NCI-H146 treated with DMSO at 0.1 percent for 48 hours (cell line): ENCODE results near the gene SLC22A1.
"Not testable (repeated sequence)": the region's sequence is repeated elsewhere in the genome, so short reads cannot be mapped to it uniquely, and the experiment has no call there.

ENCODE experiments used
- DNase-seq: peaks from one replicate; lab custom pipeline; 2025; ENCODE audit not compliant: unreplicated experiment; lab: John Stamatoyannopoulos, UW

The SLC22A1 gene

GRCh38 chr6:160093061-160093460, 28.6 kb upstream of the SLC22A1 start:
- DNase-seq = no peak

DNA sequence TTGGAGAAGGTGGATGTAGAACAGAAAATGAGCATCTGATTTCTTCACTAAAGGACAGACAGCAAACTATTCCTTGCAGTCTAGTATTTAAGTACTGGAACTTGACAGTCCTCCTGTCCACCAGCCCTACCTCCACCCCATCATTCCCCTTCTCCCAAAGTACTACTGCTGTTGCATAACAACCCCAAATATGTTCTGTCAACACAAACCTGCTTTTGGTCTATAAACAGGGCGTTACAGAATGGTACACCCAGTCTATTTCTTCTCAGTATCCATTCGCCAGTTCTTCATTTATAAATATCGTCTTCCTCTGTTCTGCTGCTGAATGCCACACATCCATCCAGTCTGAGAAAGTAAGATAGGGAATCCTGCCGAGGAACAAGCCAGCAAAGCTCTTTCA, 27.7 kb upstream of the SLC22A1 start:
- DNase-seq = no peak

DNA sequence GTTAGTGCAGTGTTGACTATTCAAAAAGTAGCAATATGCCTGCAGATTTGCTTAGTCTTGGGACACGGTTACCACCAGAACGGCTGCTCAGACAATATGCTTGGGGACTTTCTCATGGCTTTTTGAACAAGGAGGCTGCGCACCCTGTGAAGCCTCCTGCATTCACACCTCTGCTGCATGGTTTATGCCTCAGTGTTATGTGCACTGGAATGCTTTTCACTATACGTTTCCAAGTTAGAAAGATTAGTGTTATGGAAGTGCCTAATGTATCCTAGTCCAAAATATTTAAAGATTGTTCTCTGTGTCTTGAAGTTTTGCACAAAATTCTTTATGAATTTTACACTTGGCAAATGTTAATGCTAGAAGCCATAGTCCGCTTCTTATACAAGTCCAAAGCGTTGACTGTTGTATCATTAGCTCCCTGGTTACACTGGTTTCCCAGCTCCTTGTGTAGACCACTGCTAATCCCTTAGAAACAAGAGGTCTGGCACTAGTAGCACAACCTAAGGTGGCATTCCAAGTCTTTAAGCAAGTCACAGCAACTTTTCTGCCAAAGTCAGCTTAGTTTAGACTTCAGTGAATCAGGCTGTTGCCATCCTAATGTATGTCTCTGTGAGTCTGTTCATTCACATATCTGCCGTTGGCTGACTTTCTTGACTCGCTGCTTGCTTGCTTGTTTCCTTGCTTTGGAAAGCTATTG, 26.3 kb upstream of the SLC22A1 start:
- DNase-seq = no peak

GRCh38 chr6:160101277-160102205, 20.1 kb upstream of the SLC22A1 start:
- DNase-seq = no peak

- no peak for DNase-seq
Measured at GRCh38 chr6:160102399-160102798, 19.2 kb upstream of the SLC22A1 start.

GRCh38 chr6:160102956-160103824, 18.4 kb upstream of the SLC22A1 start:
- DNase-seq = no peak

DNA sequence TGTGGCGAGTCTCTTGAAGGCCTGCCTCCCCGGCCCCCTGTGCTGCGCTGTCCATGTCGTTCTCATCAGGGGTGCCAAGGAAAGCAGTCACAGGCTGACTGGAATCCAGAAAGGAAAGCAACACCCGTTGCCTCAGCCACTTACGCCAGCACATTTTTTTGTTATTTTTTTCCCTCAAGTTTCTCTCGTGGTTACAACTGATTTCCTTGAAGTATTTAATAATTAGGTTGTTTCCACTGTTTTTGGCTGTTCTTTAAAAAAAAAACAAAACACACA, 17.9 kb upstream of the SLC22A1 start:
- no peak for DNase-seq

DNA sequence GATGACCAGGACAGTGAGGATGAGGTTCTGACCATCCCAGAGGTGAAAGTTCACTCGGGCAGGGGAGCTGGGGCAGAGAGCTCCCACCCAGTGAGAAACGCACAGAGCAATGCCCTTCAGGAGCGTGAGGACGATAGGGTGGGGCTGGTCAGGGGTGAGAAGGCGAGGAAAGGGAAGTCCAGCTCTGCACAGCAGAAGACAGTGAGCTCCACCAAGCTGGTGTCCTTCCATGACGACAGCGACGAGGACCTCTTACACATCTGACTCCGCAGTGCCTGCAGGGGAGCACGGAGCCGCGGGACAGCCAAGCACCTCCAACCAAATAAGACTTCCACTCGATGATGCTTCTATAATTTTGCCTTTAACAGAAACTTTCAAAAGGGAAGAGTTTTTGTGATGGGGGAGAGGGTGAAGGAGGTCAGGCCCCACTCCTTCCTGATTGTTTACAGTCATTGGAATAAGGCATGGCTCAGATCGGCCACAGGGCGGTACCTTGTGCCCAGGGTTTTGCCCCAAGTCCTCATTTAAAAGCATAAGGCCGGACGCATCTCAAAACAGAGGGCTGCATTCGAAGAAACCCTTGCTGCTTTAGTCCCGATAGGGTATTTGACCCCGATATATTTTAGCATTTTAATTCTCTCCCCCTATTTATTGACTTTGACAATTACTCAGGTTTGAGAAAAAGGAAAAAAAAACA, 16.6 kb upstream of the SLC22A1 start:
- no peak for DNase-seq

GRCh38 chr6:160106010-160106409, 15.6 kb upstream of the SLC22A1 start:
- DNase-seq = no peak

DNA sequence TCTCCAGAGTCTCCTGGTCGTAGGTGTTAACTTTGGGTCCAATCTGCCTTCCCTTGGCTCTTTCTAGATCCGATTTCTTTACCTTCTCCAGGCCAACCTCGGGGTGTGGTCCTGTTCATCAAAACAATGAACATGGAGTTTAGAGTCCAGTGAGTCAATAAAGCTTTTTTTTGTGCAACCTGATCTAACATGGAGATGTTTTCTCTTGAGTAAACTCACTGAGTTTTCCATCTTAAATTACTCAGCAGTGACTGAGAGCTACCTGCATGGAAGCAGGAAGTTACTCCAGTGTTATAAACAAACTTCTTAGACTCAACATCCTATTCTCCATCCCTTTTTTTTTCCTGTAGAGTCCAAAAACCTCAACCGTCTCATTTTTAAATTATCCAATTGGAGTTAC, 14.9 kb upstream of the SLC22A1 start:
- DNase-seq = no peak

- no peak for DNase-seq
Measured at GRCh38 chr6:160108077-160108476, 13.5 kb upstream of the SLC22A1 start.

DNA sequence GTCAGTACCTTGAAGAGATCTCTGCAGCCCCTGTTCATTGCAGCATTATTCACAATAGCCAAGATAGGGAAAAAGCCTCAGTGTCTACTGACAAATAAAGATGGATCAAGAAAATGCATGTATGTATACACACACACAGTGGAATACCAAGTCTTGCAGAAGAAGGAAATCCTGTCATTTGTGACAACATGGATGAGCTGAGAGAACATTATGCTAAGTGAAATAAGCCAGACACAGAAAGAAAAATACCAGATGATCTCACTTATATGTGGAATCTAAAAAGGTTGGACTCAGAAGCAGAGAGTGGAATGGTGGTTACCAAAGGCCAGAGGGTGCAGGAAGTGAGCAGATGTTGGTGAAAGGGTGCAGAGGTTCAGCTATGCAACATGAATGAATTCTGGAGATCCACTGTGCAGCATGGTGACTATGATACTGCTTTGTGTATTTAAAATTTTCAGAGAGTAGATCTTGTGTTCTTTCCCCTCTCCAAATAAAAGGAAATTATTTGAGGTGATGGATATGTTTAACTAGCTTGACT, 11.0 kb upstream of the SLC22A1 start:
- no peak for DNase-seq

- no peak for DNase-seq
Measured at GRCh38 chr6:160111806-160112205, 9.8 kb upstream of the SLC22A1 start.

DNA sequence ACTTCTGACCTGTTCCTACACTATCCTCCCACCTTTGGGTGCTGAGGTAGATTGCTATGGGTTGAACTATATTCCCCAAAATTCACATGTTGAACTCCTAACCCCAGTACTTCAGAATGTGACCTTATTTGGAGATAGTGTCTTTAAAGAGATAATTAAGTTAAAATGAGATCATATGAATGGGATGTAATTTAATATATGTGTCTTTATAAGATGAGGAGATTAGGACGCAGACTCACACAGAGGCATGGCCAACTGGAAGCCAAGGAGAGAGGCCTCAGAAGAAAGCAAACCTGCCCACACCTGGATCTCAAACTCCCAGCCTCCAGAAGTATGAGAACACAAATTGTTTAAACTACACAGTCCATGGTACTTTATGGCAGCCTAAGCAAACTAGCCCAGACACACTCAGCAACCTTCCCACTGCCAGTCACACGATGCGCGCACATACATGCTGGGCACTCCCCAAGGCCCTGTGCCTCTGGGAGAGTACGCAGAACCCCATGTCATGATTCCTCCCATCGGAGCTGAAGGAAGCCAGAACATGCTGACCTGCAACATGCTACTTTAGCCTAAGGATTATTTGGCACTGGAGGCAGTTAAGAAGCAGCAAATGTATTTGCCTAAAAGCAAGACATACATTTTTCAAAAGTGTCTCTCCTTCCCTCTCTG, 8.9 kb upstream of the SLC22A1 start:
- DNase-seq = no peak

DNA sequence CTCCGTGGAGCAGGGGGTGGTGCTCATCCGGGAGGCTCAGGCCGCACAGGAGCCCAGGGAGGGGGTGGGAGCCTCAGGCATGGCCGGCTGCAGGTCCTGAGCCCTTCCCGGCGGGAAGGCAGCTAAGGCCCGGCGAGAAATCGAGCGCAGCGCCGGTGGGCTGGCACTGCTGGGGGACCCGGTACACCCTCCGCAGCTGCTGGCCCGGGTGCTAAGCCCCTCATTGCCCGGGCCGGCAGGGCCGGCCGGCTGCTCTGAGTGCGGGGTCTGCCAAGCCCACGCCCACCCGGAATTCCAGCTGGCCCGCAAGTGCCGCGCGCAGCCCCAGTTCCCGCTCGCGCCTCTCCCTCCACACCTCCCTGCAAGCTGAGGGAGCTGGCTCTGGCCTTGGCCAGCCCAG, 7.1 kb upstream of the SLC22A1 start:
- DNase-seq = not testable (repeated sequence)

- DNase-seq = no peak
Measured at GRCh38 chr6:160115421-160115820, 6.2 kb upstream of the SLC22A1 start.

DNA sequence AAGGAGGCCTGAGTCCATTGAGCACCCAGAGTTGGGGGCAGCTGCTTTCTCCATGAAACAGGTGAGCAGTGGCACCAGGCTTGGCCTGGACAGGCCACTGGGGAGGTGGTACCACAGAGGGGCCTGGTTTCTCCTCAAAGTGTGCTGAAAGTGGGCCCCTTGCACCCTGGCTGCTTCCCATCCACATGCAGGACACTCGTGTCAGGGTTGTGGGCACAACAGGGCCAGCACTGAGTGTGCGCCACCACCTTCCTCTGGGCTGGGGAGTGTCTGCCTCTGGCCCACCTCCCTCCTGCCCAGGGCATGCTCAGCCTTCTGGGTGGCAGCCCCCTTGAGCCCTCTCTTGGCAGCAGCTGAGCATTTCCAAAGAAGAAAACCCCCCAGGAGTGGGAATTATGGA, 5.2 kb upstream of the SLC22A1 start:
- no peak for DNase-seq

GRCh38 chr6:160117137-160117536, 4.5 kb upstream of the SLC22A1 start:
- DNase-seq = no peak

DNA sequence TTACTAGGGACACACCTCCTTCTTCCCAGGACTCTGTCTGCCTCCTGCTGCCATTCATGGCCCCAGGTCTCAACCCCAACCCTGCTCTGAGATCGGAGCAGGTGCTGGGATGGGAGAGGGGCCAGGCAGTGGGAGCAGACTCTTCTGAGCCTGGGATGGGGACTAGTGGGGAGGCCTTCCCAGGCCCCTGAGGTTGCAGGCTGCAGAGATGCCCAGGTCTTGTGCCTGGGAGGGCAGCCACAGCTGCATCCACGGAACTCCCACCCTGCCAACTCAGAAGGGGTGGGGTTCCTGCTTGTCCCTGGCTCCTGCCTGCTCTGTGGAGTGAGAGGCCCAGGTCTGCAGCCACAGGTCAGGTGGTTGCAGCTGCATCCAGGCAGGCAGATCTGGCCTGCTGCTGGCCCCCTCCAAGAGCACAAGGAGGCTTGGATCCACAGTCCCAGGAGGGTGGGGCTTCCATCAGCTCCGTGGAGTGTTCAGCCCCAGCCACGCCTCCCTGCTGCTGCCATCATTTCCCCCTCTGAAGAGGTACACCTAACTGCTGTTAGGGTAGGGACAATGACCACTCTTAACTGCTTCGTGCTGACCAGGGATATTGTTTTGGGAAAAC, 2.9 kb upstream of the SLC22A1 start:
- no peak for DNase-seq

GRCh38 chr6:160120087-160120486, 1.5 kb upstream of the SLC22A1 start:
- no peak for DNase-seq
